PC-9 (cell line): Measurements from ENCODE around the gene CAPN9. TPM values are rescaled to one million over a fixed set of nuclear protein-coding genes. Genes with fewer than 3 reads are reported as not detected.

Source experiments
- BruUV-seq: library from RNA; stranded (reverse); fragments of 400-500 nt; replicated peaks from 2 replicates; lab custom pipeline; 2021; lab: Mats Ljungman, UMichigan
- CTCF ChIA-PET: fragments of 300-600 bp; sonication (Branson Sonifier 250); formaldehyde crosslinking; loops from one replicate; lab custom pipeline; 2022; ENCODE audit warnings: antibody characterized with exemption; lab: Charles Lee
- POLR2A ChIA-PET: fragments of 300-600 bp; sonication (Branson Sonifier 250); formaldehyde crosslinking; loops from one replicate; lab custom pipeline; 2022; ENCODE audit warnings: antibody characterized with exemption; ENCODE audit not compliant: unreplicated experiment; lab: Charles Lee
- DNase-seq, 2 experiments: peaks; one replicate each; pipeline versions ENCODE4 v3.0.0 to v3.0.0-alpha.2; 2015 to 2022; ENCODE audit warnings: mixed read lengths in 1 of 2
- H2AFZ ChIP-seq: fragments of 200-600 bp; sonication (generic); 2 replicates; pipeline ENCODE4 v1.8.1; 2017; ENCODE audit warnings: antibody characterized with exemption
- H3F3A ChIP-seq: fragments of 200-600 bp; sonication (generic); 2 replicates; pipeline ENCODE4 v1.8.1; 2017; ENCODE audit warnings: antibody characterized with exemption, mild to moderate bottlenecking, low read depth; ENCODE audit not compliant: insufficient read depth
- H3K27ac ChIP-seq: fragments of 200-600 bp; sonication (generic); 2 replicates; pipeline ENCODE4 v1.6.1; 2016; ENCODE audit warnings: mixed run types
- H3K27me3 ChIP-seq: fragments of 200-600 bp; sonication (generic); 2 replicates; pipeline ENCODE4 v1.6.1; 2016; ENCODE audit warnings: low read depth, mixed run types; ENCODE audit not compliant: insufficient read depth
- H3K36me3 ChIP-seq: fragments of 200-600 bp; sonication (generic); 2 replicates; pipeline ENCODE4 v1.6.1; 2016; ENCODE audit warnings: low read depth, mixed run types
- H3K4me1 ChIP-seq: fragments of 200-600 bp; sonication (generic); replicated peaks from 2 replicates; pipeline ENCODE4 v1.6.1; 2016; ENCODE audit warnings: mixed run types; ENCODE audit not compliant: insufficient read depth
- H3K4me2 ChIP-seq: fragments of 200-600 bp; sonication (generic); 2 replicates; pipeline ENCODE4 v1.6.1; 2017; ENCODE audit warnings: mixed run types
- H3K4me3 ChIP-seq: fragments of 200-600 bp; sonication (generic); 2 replicates; pipeline ENCODE4 v1.6.1; 2016; ENCODE audit warnings: mixed run types
- H3K79me2 ChIP-seq: fragments of 200-600 bp; sonication (generic); 2 replicates; pipeline ENCODE4 v1.6.1; 2017; ENCODE audit warnings: low read depth, mixed run types
- H3K9me2 ChIP-seq: fragments of 200-600 bp; sonication (generic); 2 replicates; pipeline ENCODE4 v1.8.1; 2017; ENCODE audit warnings: mild to moderate bottlenecking; ENCODE audit not compliant: insufficient read depth
- H3K9me3 ChIP-seq: fragments of 200-600 bp; sonication (generic); 2 replicates; pipeline ENCODE4 v1.8.1; 2016; ENCODE audit warnings: low read depth; ENCODE audit not compliant: insufficient read depth
- H4K20me1 ChIP-seq: fragments of 200-600 bp; sonication (generic); 2 replicates; pipeline ENCODE4 v1.8.1; 2017; ENCODE audit not compliant: insufficient read depth
- EZH2 ChIP-seq: fragments of 200-600 bp; sonication (generic); IDR thresholded peaks from 2 replicates; pipeline ENCODE4 v1.8.0; 2017; ENCODE audit warnings: antibody characterized with exemption, low read depth
- intact Hi-C: fragments of 100-400 bp; cut with micrococcal nuclease; formaldehyde crosslinking; loops from one replicate; pipeline ENCODE4 v1.10.0; 2022; ENCODE audit not compliant: unreplicated experiment
- total RNA-seq: library from RNA; stranded (reverse); gene quantifications from 2 replicates; pipeline ENCODE4 v1.2.3, GENCODE V29; 2021
- TF ChIP-seq, protein P1 (sequence below): fragments of 200-600 bp; sonication (generic); conservative IDR thresholded peaks from 2 replicates; pipeline ENCODE4 v1.6.1; 2017; ENCODE audit warnings: mixed run types, antibody characterized with exemption, mild to moderate bottlenecking, moderate library complexity

Gene CAPN9
- total RNA-seq, 1 experiment from 2014 or later, result not detected

DNA sequence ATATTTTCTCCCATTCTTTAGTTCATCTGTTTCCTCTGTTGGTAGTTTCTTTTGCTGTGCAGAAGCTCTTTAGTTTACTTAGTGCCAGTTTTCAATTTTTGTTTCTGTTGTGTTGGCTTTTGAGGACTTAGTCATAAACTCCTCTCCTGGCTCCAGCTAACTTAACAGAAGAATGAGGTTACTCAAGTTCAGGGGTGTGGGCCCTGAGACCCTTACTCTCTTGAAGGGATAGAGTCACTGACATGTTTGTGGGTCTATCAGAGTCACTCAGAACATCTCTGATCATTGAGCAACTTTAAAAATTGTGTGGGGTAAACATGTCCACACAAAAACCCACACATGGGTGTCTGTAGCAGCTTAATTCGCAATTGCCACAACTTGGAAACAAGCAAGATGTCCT lies 47.5 kb upstream of the CAPN9 start:
- TF ChIP-seq, protein P1, sequence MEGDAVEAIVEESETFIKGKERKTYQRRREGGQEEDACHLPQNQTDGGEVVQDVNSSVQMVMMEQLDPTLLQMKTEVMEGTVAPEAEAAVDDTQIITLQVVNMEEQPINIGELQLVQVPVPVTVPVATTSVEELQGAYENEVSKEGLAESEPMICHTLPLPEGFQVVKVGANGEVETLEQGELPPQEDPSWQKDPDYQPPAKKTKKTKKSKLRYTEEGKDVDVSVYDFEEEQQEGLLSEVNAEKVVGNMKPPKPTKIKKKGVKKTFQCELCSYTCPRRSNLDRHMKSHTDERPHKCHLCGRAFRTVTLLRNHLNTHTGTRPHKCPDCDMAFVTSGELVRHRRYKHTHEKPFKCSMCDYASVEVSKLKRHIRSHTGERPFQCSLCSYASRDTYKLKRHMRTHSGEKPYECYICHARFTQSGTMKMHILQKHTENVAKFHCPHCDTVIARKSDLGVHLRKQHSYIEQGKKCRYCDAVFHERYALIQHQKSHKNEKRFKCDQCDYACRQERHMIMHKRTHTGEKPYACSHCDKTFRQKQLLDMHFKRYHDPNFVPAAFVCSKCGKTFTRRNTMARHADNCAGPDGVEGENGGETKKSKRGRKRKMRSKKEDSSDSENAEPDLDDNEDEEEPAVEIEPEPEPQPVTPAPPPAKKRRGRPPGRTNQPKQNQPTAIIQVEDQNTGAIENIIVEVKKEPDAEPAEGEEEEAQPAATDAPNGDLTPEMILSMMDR, result no peak
- no peak for TF ChIP-seq EZH2
- POLR2A ChIA-PET, result no interaction called here
- no peak overlapping the region for H2AFZ ChIP-seq
- no peaks in the 10 kb centered on the region for H3K36me3 ChIP-seq
- no TSS peak for BruUV-seq
- H4K20me1 ChIP-seq, result no peaks in the 10 kb centered on the region
- no peak overlapping the region for H3K27ac ChIP-seq
- no peak for DNase-seq
- H3K9me2 ChIP-seq, result no peaks in the 10 kb centered on the region
- no peaks in the 10 kb centered on the region for H3K79me2 ChIP-seq
- H3K4me2 ChIP-seq, result no peak overlapping the region
- no peaks in the 10 kb centered on the region for H3K27me3 ChIP-seq
- CTCF ChIA-PET, result no interaction called here
- H3K4me1 ChIP-seq, result no peaks in the 10 kb centered on the region; the same call in 1 of the 2 replicates
- no peak overlapping the region for H3K4me3 ChIP-seq
- intact Hi-C loops, result no loop called here
- H3F3A ChIP-seq, result no peaks in the 10 kb centered on the region
- no peaks in the 10 kb centered on the region for H3K9me3 ChIP-seq

GRCh38 chr1:230700132-230700531 lies 47.1 kb upstream of the CAPN9 start:
- ChIA-PET POLR2A (no interaction called here), CTCF (no interaction called here)

DNA sequence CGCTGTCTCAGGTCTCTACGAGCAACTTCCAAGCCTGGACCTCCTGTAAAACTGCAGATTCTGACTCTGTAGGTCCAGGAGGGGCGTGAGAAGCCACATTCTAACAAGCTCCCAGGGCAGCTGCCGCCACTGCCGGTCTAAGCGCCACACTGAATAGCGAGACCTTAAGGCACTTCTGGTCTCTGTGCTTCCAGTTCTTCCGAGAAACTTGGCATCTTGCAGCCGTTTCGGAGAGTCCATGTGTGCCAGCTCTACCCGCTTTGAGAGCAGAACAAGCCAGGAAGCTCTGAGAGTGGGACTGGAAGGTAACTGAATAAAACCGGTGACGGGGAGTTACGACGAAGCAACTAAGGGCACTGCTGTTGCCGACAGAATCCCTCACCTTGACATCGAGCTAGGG lies 45.8 kb upstream of the CAPN9 start:
- H3F3A ChIP-seq, result no peaks in the 10 kb centered on the region
- H3K27me3 ChIP-seq, result no peaks in the 10 kb centered on the region
- DNase-seq, result no peak
- no peaks in the 10 kb centered on the region; the same call in 1 of the 2 replicates for H3K4me1 ChIP-seq
- ChIA-PET POLR2A (no interaction called here), CTCF (no interaction called here)
- H4K20me1 ChIP-seq, result no peaks in the 10 kb centered on the region
- H3K4me2 ChIP-seq, result no peak overlapping the region
- no peaks in the 10 kb centered on the region for H3K79me2 ChIP-seq
- no peak overlapping the region for H2AFZ ChIP-seq
- no peak overlapping the region for H3K4me3 ChIP-seq
- intact Hi-C loops, result no loop called here
- H3K9me2 ChIP-seq, result no peaks in the 10 kb centered on the region
- no TSS peak for BruUV-seq
- no peak for TF ChIP-seq EZH2
- TF ChIP-seq, protein P1, result no peak
- H3K9me3 ChIP-seq, result no peaks in the 10 kb centered on the region
- no peaks in the 10 kb centered on the region for H3K36me3 ChIP-seq
- H3K27ac ChIP-seq, result no peak overlapping the region

More at GRCh38 chr1:230700132-230700531, 47.1 kb upstream of the CAPN9 start:
- H3K9me2 ChIP-seq, result no peaks in the 10 kb centered on the region
- DNase-seq, result no peak
- no peaks in the 10 kb centered on the region for H3F3A ChIP-seq
- H2AFZ ChIP-seq, result no peak overlapping the region
- no peaks in the 10 kb centered on the region for H3K79me2 ChIP-seq
- no peaks in the 10 kb centered on the region for H4K20me1 ChIP-seq
- no TSS peak for BruUV-seq
- no peaks in the 10 kb centered on the region for H3K27me3 ChIP-seq
- no peaks in the 10 kb centered on the region; the same call in 1 of the 2 replicates for H3K4me1 ChIP-seq
- no peaks in the 10 kb centered on the region for H3K36me3 ChIP-seq
- no peak overlapping the region for H3K4me2 ChIP-seq
- H3K9me3 ChIP-seq, result no peaks in the 10 kb centered on the region
- no peak for TF ChIP-seq EZH2
- TF ChIP-seq, protein P1, result no peak
- intact Hi-C loops, result no loop called here
- H3K27ac ChIP-seq, result no peak overlapping the region
- H3K4me3 ChIP-seq, result no peak overlapping the region
